ENCODE data around the gene GHDC.

GHDC gene

DNA sequence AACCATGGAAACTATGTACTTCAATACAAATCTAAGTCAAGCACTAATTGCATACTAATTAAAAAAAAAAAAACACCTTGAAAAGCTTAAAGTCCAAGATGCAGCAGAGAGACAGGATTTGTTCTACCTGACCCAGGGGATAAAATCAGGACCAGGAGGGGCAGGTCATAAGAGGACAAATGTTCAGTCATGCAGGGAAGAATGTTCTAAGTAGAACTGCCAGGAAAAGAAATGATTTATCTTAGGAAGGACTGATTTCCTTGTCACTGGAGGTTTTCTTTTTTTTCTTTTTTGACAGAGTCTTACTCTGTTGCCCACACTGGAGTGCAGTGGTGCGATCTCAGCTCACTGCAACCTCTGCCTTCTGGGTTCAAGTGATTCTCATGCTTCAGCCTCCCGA lies 9.1 kb upstream of the GHDC start:
- no peaks in the 10 kb centered on the region for H3K9me3 ChIP-seq (ENCODE audit: control insufficient read depth, low read length)
- no peaks in the 10 kb centered on the region for H3K4me1 ChIP-seq (ENCODE audit: control insufficient read depth, insufficient read depth, low read length)
- no peak overlapping the region for H3K4me3 ChIP-seq (ENCODE audit: insufficient read depth, low read depth, low read length)
- H3K36me3 ChIP-seq (ENCODE audit: control insufficient read depth, insufficient read depth, low read length): peaks cover 39% of the 10 kb centered on the region
- WGBS, 2 experiments: 90 to 97% methylated on average over 2 of the region's 2 CpGs
- H3K27ac ChIP-seq (ENCODE audit: insufficient read depth, low read depth, low read length, poor library complexity, severe bottlenecking): no peak overlapping the region
- H3K27me3 ChIP-seq (ENCODE audit: control insufficient read depth, insufficient read depth, low read length, poor library complexity, severe bottlenecking): no peaks in the 10 kb centered on the region

GRCh38 chr17:42202696-42203095 lies 8.4 kb upstream of the GHDC start:
- no peak overlapping the region for H3K4me3 ChIP-seq (ENCODE audit: insufficient read depth, low read depth, low read length)
- WGBS, 2 experiments: 97 to 99% methylated on average over 5 of the region's 5 CpGs
- no peak overlapping the region for H3K27ac ChIP-seq (ENCODE audit: insufficient read depth, low read depth, low read length, poor library complexity, severe bottlenecking)
- H3K9me3 ChIP-seq (ENCODE audit: control insufficient read depth, low read length): no peaks in the 10 kb centered on the region
- H3K36me3 ChIP-seq (ENCODE audit: control insufficient read depth, insufficient read depth, low read length): peaks cover 39% of the 10 kb centered on the region
- no peaks in the 10 kb centered on the region for H3K27me3 ChIP-seq (ENCODE audit: control insufficient read depth, insufficient read depth, low read length, poor library complexity, severe bottlenecking)
- H3K4me1 ChIP-seq (ENCODE audit: control insufficient read depth, insufficient read depth, low read length): no peaks in the 10 kb centered on the region

GRCh38 chr17:42202159-42202558 lies 7.9 kb upstream of the GHDC start:
- 96 to 98% methylated on average over 6 of the region's 6 CpGs for WGBS, 2 experiments
- no peak overlapping the region for H3K27ac ChIP-seq (ENCODE audit: insufficient read depth, low read depth, low read length, poor library complexity, severe bottlenecking)
- H3K4me1 ChIP-seq (ENCODE audit: control insufficient read depth, insufficient read depth, low read length): no peaks in the 10 kb centered on the region
- no peaks in the 10 kb centered on the region for H3K27me3 ChIP-seq (ENCODE audit: control insufficient read depth, insufficient read depth, low read length, poor library complexity, severe bottlenecking)
- peaks cover 36% of the 10 kb centered on the region for H3K36me3 ChIP-seq (ENCODE audit: control insufficient read depth, insufficient read depth, low read length)
- no peaks in the 10 kb centered on the region for H3K9me3 ChIP-seq (ENCODE audit: control insufficient read depth, low read length)
- H3K4me3 ChIP-seq (ENCODE audit: insufficient read depth, low read depth, low read length): no peak overlapping the region

GRCh38 chr17:42201458-42201772 lies 7.1 kb upstream of the GHDC start:
- no peak overlapping the region for H3K27ac ChIP-seq (ENCODE audit: insufficient read depth, low read depth, low read length, poor library complexity, severe bottlenecking)
- no peak overlapping the region for H3K4me3 ChIP-seq (ENCODE audit: insufficient read depth, low read depth, low read length)
- 96% methylated on average over 10 of the region's 10 CpGs for WGBS, 2 experiments
- no peaks in the 10 kb centered on the region for H3K27me3 ChIP-seq (ENCODE audit: control insufficient read depth, insufficient read depth, low read length, poor library complexity, severe bottlenecking)
- H3K36me3 ChIP-seq (ENCODE audit: control insufficient read depth, insufficient read depth, low read length): peaks cover 30% of the 10 kb centered on the region
- no peaks in the 10 kb centered on the region for H3K9me3 ChIP-seq (ENCODE audit: control insufficient read depth, low read length)
- no peaks in the 10 kb centered on the region for H3K4me1 ChIP-seq (ENCODE audit: control insufficient read depth, insufficient read depth, low read length)

- H3K9me3 ChIP-seq (ENCODE audit: control insufficient read depth, low read length): no peaks in the 10 kb centered on the region
- H3K4me3 ChIP-seq (ENCODE audit: insufficient read depth, low read depth, low read length): no peak overlapping the region
- no peaks in the 10 kb centered on the region for H3K4me1 ChIP-seq (ENCODE audit: control insufficient read depth, insufficient read depth, low read length)
- no peak overlapping the region for H3K27ac ChIP-seq (ENCODE audit: insufficient read depth, low read depth, low read length, poor library complexity, severe bottlenecking)
- H3K27me3 ChIP-seq (ENCODE audit: control insufficient read depth, insufficient read depth, low read length, poor library complexity, severe bottlenecking): no peaks in the 10 kb centered on the region
- 94 to 96% methylated on average over 14 of the region's 14 CpGs for WGBS, 2 experiments
- H3K36me3 ChIP-seq (ENCODE audit: control insufficient read depth, insufficient read depth, low read length): peaks cover 27% of the 10 kb centered on the region
These were observed 6.6 kb upstream of the GHDC start for GRCh38 chr17:42200706-42201457.

DNA sequence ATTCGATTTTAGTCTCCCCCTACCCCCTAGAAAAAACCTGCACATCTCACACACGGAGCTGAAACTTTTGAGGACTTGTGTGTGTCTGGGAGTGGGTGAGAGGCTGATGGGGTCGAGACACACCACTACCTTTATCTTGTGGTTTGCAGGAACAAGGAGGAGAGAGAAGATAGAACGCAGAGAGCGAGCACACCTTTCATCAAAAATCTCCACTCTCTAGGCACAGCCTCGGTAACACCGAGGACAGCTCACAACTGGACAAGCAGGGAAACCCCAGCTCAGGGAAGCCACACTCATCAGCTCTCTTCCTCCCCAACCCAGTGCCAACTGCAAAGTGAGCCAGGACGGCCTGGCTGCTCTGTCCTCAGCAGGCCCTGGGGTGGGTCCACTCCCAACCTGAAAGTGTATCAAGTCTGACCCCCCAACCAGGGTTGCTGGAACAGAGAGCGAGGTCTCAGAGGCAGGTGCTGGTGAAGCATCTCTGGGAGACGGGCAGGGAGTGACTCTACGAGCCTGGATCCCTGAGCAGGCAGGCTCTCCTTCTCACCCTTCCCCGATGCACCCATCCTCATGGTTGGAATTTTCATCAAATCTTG lies 5.2 kb upstream of the GHDC start:
- no peak overlapping the region for H3K27ac ChIP-seq (ENCODE audit: insufficient read depth, low read depth, low read length, poor library complexity, severe bottlenecking)
- WGBS, 2 experiments: 89 to 95% methylated on average over 9 to 10 of the region's 12 CpGs
- H3K36me3 ChIP-seq (ENCODE audit: control insufficient read depth, insufficient read depth, low read length): peaks cover 17% of the 10 kb centered on the region
- H3K9me3 ChIP-seq (ENCODE audit: control insufficient read depth, low read length): no peaks in the 10 kb centered on the region
- H3K4me3 ChIP-seq (ENCODE audit: insufficient read depth, low read depth, low read length): no peak overlapping the region
- no peaks in the 10 kb centered on the region for H3K4me1 ChIP-seq (ENCODE audit: control insufficient read depth, insufficient read depth, low read length)
- no peaks in the 10 kb centered on the region for H3K27me3 ChIP-seq (ENCODE audit: control insufficient read depth, insufficient read depth, low read length, poor library complexity, severe bottlenecking)

- H3K27me3 ChIP-seq (ENCODE audit: control insufficient read depth, insufficient read depth, low read length, poor library complexity, severe bottlenecking): no peaks in the 10 kb centered on the region
- H3K4me1 ChIP-seq (ENCODE audit: control insufficient read depth, insufficient read depth, low read length): peaks cover 1% of the 10 kb centered on the region
- no peak overlapping the region for H3K4me3 ChIP-seq (ENCODE audit: insufficient read depth, low read depth, low read length)
- H3K27ac ChIP-seq (ENCODE audit: insufficient read depth, low read depth, low read length, poor library complexity, severe bottlenecking): no peak overlapping the region
- peaks cover 12% of the 10 kb centered on the region for H3K36me3 ChIP-seq (ENCODE audit: control insufficient read depth, insufficient read depth, low read length)
- H3K9me3 ChIP-seq (ENCODE audit: control insufficient read depth, low read length): no peaks in the 10 kb centered on the region
- WGBS, 2 experiments: 92 to 96% methylated on average over 4 of the region's 4 CpGs
These were observed 4.6 kb upstream of the GHDC start for GRCh38 chr17:42198897-42199296.

- H3K4me3 ChIP-seq (ENCODE audit: insufficient read depth, low read depth, low read length): no peak overlapping the region
- H3K4me1 ChIP-seq (ENCODE audit: control insufficient read depth, insufficient read depth, low read length): peaks cover 4% of the 10 kb centered on the region
- H3K27ac ChIP-seq (ENCODE audit: insufficient read depth, low read depth, low read length, poor library complexity, severe bottlenecking): no peak overlapping the region
- H3K9me3 ChIP-seq (ENCODE audit: control insufficient read depth, low read length): no peaks in the 10 kb centered on the region
- H3K36me3 ChIP-seq (ENCODE audit: control insufficient read depth, insufficient read depth, low read length): peaks cover 12% of the 10 kb centered on the region
- WGBS, 2 experiments: 94% methylated on average over 8 of the region's 8 CpGs
- no peaks in the 10 kb centered on the region for H3K27me3 ChIP-seq (ENCODE audit: control insufficient read depth, insufficient read depth, low read length, poor library complexity, severe bottlenecking)
These were observed 3.4 kb upstream of the GHDC start for GRCh38 chr17:42197564-42198156.

- Histone ChIP-seq H3K9me3 (ENCODE audit: control insufficient read depth, low read length) (no peaks in the 10 kb centered on the region), H3K27ac (ENCODE audit: insufficient read depth, low read depth, low read length, poor library complexity, severe bottlenecking) (no peak overlapping the region), H3K4me1 (ENCODE audit: control insufficient read depth, insufficient read depth, low read length) (peaks cover 4% of the 10 kb centered on the region), H3K36me3 (ENCODE audit: control insufficient read depth, insufficient read depth, low read length) (no peaks in the 10 kb centered on the region), H3K27me3 (ENCODE audit: control insufficient read depth, insufficient read depth, low read length, poor library complexity, severe bottlenecking) (no peaks in the 10 kb centered on the region), H3K4me3 (ENCODE audit: insufficient read depth, low read depth, low read length) (no peak overlapping the region)
- 92 to 94% methylated on average over 12 of the region's 12 CpGs for WGBS, 2 experiments
These were observed 902 bp downstream of the GHDC start for GRCh38 chr17:42193216-42193968.

All from ectodermal cell (in vitro differentiated cells).